Measurements from ENCODE around the gene ARHGEF11.
"Not testable (repeated sequence)": the region's sequence is repeated elsewhere in the genome, so short reads cannot be mapped to it uniquely, and the experiment has no call there.

The ARHGEF11 gene

DNA sequence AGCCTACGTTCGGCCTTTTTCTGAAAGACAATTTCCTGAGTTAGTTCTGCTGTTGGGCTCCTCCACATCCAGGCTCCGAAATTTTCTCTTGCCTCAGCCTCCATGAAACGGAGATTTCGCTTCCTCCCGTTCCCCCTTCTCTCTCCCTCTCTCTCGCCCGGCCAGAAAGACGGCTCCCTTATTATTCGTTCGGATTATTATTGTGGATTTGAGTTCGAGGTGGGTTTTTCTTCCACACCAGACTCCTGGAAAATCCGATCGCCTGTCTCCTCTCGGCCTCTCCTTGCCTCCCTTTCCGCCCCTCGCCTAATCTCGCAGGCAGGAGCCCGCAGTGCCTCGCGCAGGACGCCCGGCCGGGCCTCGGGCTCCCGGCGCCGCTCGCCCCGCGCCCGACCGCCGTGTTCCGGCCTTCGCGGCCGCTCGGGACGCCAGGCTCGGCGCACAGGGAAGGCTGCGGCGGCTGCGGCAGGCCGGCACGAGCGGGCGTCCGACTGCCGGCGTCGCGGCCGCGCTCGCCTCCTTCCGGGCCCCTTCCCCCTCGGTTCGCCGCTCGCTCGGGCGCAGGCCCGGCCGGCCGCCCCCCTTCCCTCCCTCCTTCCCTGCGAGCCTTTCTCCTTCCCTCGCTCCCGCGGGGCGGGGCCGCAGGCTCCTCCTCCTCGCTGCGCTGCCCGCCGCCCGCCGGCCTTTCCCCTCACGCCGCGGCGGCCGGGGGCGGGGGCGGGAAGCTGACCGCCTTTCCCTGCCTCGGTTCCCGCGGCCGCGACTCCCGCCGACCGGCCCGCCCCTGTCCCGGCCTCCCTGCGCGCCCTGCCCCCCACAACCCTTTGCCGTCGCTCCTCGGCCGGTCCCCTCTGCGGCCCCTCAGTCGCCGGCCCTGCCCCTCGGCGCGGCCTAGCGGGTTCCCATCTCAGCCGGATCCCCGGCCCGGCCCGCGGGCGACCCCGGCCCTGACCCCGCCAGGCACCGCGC, at the start of gene ARHGEF11:
Gene ARHGEF11, minus strand, starts transcription at position 493 of the 969 bp plus-strand sequence. CDS start 1,412 bp downstream, outside the sequence.
- peak; percentile 33 to 54 for DNase-seq

DNA sequence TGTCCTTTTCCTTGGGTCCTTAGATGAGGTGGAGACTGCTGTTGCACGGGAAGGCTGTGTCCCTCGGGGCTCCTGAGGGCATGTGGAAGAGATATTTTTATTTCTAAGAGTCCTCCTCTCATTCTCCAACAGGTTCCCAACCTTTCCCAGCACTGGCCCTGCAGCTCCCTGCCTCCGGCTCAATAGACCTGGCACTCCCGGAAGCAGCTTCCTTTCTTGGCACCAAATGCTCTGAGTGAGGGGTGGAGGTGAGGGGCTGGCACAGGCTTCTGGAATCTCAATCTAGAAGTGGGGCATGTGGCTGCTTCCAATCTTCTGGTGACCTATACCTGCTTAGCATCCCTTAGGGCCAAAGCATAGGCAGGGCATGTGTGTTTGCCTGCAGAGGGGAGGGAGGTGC, 49.5 kb upstream of the ARHGEF11 start:
- DNase-seq = no peak

DNA sequence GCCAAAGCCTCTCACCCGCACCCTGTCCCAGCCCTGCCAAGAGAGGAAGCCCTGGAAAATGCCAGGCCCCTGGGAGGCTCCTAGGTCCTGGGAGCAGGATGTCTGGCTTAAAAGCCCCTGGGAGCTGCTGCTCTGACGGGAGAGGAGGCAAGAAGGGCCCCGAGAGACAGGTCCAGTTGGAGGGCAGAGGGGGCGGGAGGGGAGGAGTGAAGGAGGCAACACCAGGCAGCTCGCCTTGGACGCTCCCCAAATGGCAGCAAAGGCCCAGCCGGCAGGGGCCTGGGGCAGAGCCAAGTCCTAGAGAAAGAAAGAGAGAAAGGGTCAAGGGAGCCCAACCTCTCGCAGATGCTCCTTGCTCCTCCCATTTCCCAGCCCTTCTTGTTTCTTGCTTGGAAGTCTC, 47.3 kb upstream of the ARHGEF11 start:
- no peak for DNase-seq

DNA sequence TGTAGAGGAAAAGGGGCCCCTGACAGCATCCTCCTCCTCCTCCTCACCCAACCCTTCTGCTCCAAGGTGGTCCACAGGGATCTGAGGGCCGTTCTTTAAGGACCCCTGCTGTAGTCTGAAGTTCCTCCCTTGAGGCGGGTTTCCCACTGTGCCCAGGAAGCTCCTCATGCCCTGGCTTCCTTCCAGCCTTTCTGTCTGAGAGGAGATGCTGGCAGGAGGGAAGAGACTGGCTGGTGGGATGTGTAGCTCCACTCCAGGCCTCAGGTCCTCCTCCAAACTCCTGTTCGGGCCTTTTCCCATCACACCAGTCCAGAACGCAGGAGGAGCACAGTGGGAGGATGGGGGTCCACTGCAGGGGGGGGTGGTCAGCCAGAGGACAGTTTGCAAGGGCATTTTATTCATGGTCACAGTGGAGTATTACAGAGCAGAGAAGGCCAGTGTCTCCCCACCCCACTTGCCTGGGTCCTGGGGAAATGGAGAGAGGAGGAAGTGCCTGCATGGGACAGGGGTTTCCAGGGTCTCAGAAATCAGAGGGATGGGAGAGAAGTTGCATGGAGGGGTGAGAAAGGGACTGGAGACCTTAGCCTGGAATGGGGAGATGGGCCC, 46.2 kb upstream of the ARHGEF11 start:
- DNase-seq = no peak

- no peak for DNase-seq
Observed at GRCh38 chr1:157091186-157091585, 45.6 kb upstream of the ARHGEF11 start.

DNA sequence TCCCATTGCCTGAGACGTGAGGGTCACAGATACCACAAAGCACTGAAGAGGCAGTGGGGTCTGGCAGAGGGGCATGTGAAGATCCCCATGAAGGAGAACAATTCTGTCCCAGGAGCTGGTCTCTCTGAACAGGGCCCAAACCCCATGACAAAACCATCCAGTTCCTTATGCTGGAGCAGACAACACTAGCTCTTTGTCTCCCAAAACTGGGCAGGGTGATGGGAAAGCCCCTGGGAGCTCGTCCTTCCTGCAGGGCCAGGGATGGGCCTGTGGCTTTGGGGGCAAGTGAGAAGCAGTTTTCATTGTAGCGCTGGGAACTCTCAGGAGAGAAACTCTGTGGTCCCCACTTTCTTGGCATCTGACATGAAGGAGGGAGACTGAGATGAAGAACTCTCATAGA, 45.2 kb upstream of the ARHGEF11 start:
- DNase-seq = no peak

DNA sequence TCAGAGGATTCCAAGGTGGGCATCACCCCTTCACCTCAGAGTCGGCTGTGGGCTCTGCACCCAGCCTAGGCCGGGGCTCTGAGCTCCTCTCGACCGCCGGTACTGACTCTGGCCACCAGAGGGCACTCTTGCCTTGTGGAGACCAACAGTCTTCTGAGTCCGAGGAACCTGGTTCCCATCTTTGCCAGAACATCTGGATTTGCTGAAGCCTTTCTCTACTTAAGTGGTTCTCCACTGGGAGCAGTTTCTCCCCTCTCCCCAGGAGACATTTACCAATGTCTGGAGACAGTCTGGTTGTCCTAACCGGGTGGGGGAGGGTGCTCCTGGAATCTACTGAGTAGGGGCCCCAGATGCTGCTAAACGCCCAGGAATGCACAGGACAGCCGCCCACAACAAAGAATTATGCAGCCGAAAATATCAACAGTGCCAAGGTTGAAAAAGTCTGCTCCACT, 44.7 kb upstream of the ARHGEF11 start:
- DNase-seq = peak; percentile 91 to 95

GRCh38 chr1:157089789-157090188, 44.2 kb upstream of the ARHGEF11 start:
- no peak for DNase-seq

- no peak for DNase-seq
Observed at GRCh38 chr1:157088607-157089006, 43.1 kb upstream of the ARHGEF11 start.

DNA sequence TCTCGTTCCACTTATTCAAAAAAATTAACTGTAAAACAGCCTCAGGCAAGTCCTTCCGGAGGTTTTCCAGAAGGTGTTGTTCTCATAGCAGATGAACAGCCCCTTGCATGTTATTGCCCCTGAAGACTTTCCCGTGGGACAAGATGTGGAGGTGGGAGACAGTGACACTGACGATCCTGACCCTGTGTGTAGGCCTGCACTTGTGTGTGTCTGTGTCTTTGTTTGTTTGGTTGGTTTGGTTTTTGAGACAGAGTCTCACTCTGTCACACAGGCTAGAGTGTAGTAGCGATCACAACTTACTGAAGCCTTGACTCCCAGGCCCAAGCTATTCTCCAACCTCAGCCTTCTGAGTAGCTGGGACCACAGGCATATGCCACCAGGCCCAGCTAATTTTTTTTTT, 41.5 kb upstream of the ARHGEF11 start:
- no peak for DNase-seq

GRCh38 chr1:157086299-157086698, 40.8 kb upstream of the ARHGEF11 start:
- no peak for DNase-seq

DNA sequence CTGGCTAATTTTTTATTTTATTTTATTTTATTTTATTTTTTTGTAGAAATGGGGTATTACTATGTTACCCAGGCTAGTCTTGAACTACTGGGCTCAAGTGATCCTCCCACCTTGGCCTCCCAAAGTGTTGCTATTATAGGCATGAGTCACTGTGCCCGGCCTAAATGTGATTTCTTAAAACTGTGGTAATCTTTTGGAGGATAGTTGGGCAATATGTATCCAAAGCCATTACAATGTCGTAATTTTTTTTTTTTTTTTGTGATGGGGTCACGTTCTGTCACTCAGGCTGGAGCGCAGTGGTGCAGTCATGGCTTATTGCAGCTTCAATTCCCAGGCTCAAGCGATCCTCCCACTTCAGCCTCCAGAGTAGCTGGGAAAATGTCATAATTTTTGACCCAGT, 39.9 kb upstream of the ARHGEF11 start:
- no peak for DNase-seq

DNA sequence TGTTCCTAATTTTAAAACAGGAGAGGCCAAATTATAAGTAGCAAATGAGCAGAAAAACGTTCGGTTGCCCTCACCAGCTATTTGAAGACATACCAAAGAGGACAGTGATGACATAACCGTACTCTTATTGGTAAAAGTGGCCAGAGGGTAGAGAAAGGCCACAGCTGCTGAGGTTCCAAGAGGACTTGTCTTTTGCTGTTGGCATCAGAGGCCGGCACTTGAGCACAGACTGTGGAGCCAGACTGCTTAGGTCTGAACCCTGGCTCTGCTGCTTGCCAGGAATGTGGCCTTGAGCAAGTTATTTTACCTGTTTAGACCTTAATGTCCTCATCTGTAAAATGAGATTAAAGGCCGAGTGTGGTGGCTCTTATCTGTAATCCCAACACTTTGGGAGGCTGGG, 39.2 kb upstream of the ARHGEF11 start:
- no peak for DNase-seq

- DNase-seq = no peak
Observed at GRCh38 chr1:157081707-157082106, 36.2 kb upstream of the ARHGEF11 start.

DNA sequence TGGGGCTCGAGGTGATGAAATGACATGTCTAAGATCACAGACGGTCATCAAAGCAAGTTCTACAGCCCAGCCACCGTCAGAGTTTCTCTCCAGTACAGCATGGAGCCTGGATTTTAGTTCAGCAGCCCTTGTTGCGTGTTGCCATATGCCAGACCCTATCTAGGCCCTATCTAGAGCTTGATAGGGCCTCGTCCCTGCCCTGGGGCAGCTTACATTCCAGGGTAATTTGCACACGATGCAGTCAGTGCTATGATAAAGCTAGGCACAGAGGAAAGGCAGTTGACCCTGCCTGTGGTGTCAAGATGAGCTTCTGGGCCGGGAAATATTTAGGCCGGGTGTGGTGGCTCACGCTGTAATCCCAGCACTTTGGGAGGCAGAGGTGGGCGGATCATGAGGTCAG, 35.2 kb upstream of the ARHGEF11 start:
- no peak for DNase-seq

DNA sequence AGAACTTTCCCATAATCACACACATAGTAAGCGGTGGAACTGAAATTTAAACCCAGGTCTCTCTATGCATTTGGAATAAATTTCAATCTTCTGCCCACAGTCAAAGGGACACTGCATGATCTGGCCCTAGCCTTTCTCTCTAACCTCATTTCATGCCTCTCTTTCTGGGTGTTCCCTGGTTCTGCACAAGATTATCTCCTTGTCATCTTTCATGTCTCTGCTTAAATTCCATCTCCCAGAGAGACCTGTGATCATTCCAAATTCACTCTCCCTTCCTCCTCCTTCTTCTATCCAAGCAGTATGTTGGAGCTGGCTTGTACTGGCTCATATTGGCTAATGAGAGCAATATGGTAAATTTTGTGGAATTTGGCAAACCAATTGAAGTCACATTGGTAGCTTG, 31.9 kb upstream of the ARHGEF11 start:
- DNase-seq = no peak

- DNase-seq = peak; percentile 42 to 68
Observed at GRCh38 chr1:157073944-157074685, 28.6 kb upstream of the ARHGEF11 start.

DNA sequence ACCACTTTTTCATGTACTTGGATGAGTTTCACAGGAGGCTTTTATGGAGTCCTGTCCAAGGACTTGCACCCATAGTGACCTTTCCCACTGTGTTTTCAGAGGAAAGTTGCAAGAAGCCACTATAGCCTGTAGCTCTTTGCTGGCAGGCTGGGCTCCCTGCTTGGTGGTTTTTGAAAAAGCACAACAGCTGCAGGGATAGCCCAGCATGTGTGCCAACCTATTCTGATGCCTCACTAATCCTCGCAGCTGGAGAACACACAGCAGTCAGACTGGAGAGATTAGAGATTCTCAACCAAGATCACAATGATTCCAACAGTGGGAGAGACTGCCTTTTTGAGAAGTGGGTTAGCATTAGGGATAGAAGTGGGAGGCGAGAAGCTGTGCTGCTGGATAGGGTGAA, 24.1 kb upstream of the ARHGEF11 start:
- DNase-seq = no peak

GRCh38 chr1:157059241-157059640, 13.7 kb upstream of the ARHGEF11 start:
- DNase-seq = not testable (repeated sequence)

- no peak for DNase-seq
Observed at GRCh38 chr1:157056269-157056668, 10.7 kb upstream of the ARHGEF11 start.

DNA sequence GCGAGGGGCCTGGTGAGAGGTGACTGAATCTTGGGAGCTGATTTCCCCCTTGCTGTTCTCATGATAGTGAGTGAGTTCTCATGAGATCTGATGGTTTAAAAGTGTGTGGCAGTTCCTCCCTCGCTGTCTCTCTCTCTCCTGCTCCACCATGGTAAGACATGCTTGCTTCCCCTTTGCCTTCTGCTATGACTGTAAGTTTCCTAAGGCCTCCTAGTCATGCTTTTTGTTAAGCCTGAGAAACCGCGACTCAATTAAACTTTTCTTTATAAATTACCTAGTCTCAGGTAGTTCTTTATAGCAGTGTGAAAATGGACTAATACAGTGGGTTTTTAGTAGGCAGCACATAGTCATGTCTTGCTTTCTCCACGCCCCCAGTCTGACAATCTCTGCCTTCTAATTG, 10.2 kb upstream of the ARHGEF11 start:
- DNase-seq = not testable (repeated sequence)

GRCh38 chr1:157050836-157051235, 5.3 kb upstream of the ARHGEF11 start:
- DNase-seq = no peak

DNA sequence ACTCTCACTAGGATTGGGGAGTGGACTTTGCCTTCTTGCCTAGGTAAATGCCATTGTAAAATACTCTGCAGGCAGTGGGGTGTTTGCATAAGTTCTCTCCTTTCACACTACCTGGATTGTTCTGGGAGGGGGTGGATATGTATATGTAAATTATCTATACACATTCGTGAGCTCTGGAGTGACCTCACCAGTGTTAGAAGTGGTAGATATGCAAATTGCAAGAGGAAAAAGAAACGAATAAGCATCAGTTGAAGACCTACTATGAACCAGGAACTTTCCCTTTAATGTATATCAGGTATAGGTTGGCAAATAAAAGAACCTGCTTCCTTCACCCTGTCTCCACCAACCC, 1.5 kb upstream of the ARHGEF11 start:
- DNase-seq = no peak

GRCh38 chr1:157044326-157044725, 1.2 kb downstream of the ARHGEF11 start:
- no peak for DNase-seq

All from activated T-cell treated with anti-CD3 and anti-CD28 coated beads, Interleukin-2, amount 50 U/mL, for 48 hours (primary cell).